Cerebellar nuclear complex (tissue), 1 donor: ENCODE results near the gene SCAPER.
"Not testable (repeated sequence)": the region's sequence is repeated elsewhere in the genome, so short reads cannot be mapped to it uniquely, and the experiment has no call there.

Source experiments
- DNase-seq, 2 experiments: peaks; one replicate each; lab custom pipeline; 2025; lab: John Stamatoyannopoulos, UW

Gene SCAPER

GRCh38 chr15:76495487-76495886 lies 409.7 kb downstream of the SCAPER start:
- no peak for DNase-seq

DNA sequence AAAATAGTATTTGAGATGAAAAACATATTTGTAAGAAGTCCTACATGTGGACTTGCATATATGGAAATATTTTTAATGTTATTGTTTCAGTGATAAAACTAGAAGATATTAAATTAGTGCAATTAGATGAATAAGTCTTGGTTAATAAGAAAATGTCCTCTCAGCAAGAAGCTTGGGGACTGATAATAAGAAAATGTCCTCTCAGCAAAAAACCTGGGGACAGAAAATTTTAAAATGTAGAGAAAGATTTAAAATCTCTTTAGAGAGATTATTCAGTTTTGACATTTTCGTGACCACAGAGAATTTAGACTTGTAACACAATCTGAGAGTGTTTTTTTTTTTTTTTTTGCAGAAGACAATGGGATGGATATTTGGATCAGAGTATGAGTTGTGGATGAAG lies 412.6 kb downstream of the SCAPER start:
- no peak for DNase-seq

GRCh38 chr15:76483752-76484151 lies 421.4 kb downstream of the SCAPER start:
- DNase-seq, result no peak

GRCh38 chr15:76483018-76483417 lies 422.1 kb downstream of the SCAPER start:
- no peak for DNase-seq

DNA sequence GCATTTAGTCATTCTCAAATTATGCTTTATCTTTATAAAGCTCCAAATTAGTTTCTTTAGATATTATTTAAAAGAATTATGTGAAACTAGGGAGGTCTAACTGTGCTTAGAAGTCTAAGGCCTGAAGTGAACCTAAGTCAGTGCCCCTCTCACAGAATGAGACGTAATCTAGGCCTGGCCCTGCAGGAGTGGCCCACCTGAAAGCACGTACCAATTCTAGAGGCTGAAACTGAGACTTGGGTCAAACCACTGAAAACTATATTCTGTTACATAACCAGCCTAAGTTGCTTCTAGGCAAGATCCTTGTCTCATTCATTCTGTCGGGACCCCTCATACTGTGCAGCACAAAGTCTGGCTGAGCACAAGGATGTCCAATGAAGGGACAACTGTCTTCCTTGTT lies 424.9 kb downstream of the SCAPER start:
- no peak for DNase-seq

DNA sequence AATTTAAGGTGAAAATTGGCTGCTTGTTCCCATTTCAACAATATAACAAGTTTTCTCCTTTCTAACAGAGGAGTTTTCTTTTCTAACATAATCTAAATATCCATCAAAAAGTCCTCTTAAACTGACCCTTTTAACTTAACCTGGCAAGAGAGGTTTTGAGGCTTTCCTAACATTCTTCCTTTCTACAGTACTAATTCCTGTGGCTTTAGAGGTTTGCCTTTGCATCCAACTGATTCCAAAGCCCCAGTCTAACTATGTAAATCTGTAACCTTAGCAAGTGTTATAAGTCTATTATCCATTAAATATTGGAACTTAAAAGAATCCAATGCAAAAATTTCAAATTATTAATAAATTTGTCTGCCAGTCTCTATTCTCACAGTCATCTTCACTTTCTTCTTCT lies 434.4 kb downstream of the SCAPER start:
- DNase-seq, result no peak

DNA sequence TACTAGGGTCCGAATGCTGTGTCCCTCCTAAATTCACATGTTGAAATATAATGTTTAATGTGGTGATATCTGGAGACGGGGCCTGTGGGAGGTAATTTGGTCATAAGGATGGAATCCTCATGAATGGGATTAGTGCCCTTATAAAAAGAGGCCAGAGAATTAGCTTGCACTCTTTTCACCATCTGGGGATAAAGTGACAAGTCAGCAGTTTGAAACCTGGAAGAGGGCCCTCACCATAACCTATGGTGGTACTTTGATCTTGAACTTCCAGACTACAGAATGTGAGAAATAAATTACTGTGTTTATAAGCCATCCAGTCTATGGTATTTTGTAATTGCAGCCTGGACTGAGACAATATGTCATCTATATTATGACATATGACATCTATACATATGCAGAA lies 436.4 kb downstream of the SCAPER start:
- DNase-seq, result no peak

GRCh38 chr15:76467136-76467535 lies 438.0 kb downstream of the SCAPER start:
- DNase-seq, result no peak

- no peak for DNase-seq
Observed at GRCh38 chr15:76465728-76466127, 439.4 kb downstream of the SCAPER start.

GRCh38 chr15:76464247-76464646 lies 440.9 kb downstream of the SCAPER start:
- DNase-seq, result no peak

DNA sequence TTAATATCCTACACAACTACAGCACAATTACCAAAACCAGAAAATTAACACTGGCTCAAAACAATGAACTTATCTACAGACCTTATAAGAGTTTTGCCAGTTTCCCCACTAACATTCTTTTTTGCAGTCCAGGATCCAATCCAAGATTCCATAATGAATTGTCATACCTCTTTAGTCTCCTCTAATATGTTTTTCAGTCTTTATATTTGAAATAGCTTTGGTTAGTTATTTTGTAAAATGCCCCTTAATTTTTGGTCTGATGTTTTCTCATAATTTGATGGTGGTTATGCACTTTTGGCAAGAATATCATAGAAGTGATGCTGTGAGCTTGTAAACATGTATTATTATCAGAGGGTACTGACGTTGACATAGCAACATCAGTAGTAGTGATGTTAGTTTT lies 444.3 kb downstream of the SCAPER start:
- no peak for DNase-seq

GRCh38 chr15:76460347-76460746 lies 444.8 kb downstream of the SCAPER start:
- DNase-seq, result no peak

- DNase-seq, result no peak
Observed at GRCh38 chr15:76451540-76451939, 453.6 kb downstream of the SCAPER start.

DNA sequence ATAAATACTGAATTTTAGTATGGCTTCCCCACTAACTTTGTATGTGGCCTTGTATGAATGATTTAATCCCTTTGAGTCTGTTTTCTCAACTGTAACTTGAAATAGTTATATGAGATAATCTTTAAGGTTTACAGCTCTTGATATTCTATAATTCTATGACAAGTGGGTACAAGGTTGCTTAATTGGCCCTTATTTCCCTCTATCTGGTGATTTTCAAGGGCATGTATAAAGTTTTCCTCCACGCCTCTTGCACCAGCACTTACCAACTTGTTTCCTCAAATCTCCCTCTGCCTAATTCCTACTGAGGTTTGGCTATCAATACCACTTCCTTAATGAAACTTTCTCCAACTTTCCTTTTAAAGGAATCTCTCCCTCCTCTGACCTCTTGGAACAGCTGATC lies 455.7 kb downstream of the SCAPER start:
- DNase-seq, result no peak

DNA sequence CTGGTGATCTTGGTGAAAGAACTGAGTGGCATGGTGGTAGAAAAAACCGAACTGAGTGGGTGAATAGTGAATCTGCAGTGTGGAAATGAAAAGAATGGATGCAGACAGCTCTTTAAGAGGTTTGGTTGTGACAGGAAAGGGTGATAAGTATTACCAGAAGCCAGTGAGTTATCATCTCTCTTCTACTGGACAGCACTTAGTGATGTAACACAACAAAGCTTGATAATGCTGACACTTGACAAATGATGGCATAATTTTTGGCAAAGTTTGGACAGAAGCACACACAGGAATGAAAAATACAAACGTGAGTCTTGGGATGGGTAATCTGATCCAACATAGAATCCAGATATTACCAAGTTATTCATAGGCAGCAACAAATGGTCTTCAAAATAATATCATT lies 456.4 kb downstream of the SCAPER start:
- DNase-seq, result no peak

DNA sequence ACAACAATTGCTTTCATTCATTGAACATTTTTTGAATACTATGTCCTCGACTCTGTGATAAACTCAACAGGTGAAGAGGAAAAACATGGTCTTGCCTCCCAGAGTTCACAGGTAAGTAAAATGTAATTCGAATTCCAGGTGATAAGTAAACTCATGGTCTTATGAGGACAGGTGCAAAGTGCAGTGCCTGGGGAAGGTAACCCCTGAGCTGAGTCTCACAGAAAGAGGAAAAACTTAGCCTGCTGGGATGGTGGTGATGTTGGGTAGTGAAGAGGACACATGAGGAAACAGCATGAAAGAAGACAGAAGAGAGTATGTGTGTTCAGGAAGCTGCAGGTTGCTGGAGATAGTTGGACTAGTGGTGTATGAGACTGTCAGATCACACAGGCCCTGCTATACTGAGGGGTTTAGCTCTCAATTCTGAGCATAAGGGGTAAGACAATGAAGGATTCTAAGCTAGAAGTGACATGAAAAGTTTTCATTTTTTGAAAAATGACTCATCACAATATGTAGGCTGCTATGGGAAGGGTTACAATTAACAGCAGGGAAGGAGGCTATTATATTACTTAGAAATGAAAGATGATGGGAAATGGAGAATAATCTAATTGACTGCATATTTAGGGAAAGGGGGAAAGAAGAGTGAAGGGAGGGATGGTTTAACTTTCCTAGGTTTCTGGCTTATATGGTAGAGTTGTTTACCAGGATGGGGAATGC lies 457.3 kb downstream of the SCAPER start:
- DNase-seq, result no peak

DNA sequence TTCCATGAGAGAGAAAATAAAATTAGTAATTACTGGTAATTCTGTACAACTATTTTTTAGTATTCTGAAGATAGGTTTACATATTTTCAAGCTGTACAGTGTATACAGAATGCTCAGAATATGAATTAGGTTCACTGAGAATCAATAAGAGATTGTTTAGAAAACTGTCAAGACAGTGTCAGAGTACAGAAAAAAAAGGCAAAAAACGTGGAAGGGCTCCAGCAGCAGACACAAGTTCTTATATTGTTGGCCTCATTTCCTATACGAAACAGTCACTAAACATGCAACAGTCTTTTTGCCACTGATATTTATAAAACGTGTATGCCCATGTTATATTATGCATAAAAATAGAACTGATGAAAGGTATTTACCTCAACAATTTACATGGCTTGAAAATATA lies 464.7 kb downstream of the SCAPER start:
- DNase-seq, result no peak

DNA sequence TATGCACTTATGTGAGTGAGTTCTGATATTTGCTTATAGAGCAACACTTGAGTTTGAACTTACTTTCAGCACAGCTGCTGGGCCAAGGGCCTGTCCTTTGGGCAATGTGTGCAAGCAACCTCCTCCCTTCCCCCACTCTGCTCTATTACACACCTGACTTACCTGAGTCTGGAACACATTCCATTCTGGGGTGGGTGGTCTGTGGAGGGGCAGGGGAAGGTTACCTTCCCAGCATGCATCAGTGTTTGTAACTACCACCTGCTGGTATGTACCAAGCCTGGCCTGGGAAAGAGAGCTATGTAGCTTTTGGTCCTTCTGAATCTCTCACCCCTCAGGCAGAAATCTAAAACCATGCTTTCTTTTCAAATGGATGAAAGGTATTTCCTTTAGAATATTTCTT lies 465.6 kb downstream of the SCAPER start:
- no peak for DNase-seq

DNA sequence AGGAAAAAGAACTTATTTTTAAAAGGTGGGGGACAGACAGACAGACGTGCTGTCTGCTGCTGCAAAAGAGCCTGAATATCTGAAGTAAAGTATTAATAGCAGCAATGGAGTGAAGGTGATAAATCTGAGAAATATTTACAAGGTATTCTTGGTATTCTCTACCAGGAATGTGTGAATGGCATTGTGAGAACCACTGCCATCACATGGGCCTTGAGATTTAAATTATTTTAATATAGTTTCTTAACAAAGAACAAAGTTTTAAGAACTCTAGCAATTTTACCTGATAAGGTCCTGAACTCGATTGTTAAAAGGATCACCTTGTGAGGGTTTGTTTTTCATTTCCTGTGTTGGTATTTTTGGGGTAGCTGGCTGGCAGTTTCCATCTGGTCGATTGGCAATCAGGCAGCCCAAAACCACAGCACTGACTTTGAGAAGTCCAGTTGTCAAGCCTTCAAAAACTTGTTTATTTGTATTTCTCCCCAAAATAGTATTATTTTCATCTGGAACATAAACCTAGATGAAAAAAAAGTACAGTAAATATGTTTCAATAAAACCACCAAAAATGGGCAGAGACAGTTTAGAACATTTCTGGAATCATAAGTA lies 471.2 kb downstream of the SCAPER start:
- DNase-seq, result no peak

- not testable (repeated sequence) for DNase-seq
Observed at GRCh38 chr15:76433036-76433435, 472.1 kb downstream of the SCAPER start.

DNA sequence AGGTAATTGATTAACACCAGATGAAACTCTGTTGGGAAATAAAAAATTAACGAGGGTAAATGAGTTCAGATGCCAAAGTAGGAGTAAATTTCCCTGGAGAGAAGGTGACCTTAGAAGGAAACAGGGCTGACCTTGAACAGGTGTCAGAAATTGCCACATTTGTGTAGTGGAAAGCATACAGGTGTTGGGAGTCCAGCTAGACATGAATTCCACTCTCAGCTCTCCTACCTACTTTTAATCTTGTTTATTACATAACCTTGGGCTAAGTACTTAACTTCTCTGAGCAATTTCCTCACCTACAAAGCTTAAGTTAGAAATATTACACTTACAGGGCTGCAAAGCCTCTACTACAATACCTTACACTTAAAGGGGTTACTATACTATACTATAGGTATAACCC lies 472.5 kb downstream of the SCAPER start:
- DNase-seq, result no peak

- DNase-seq, result no peak
Observed at GRCh38 chr15:76431971-76432370, 473.2 kb downstream of the SCAPER start.

DNA sequence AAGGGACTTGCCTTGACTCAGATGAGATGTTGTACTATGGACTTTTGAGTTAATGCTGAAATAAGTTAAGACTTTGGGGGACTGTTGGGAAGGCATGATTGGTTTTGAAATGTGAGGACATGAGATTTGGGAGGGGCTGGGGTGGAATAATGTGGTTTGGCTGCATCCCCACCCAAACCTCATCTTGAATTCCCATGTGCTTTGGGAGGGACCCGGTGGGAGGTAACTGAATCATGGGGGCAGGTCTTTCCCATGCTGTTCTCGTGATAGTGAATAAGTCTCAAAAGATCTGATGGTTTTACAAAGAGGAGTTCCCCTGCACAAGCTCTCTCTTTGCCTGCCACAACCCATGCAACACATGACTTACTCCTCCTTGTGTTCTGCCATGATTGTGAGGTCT lies 474.4 kb downstream of the SCAPER start:
- not testable (repeated sequence) for DNase-seq

DNA sequence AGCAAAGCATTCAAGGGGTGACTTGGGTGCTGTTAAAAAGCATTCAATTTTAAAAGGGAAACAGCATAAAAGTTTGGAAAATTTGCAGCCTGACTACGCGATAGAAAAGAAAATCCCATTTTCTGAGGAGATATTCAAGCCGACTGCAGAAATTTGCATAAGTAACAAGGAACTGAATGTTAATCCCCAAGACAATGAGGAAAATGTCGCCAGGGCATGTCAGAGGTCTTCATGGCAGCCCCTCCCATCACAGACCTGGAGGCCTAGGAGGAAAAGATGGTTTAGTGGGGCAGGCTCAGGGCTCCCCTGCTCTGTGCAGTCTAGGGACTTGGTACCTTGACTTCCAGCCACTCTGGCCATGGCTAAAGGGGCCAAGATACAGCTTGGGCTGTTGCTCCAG lies 475.5 kb downstream of the SCAPER start:
- DNase-seq, result no peak
